Endothelial cell of umbilical vein (primary cell): ENCODE measurements around the gene NTNG1. TPM values are rescaled to one million over a fixed set of nuclear protein-coding genes. Genes with fewer than 3 reads are reported as not detected.

Experiments used
- BruUV-seq: library from RNA; stranded (reverse); fragments of 400-500 nt; replicated peaks from 2 replicates; lab custom pipeline; 2021; lab: Mats Ljungman, UMichigan
- CTCF ChIA-PET: fragments of 300-600, 350-600 bp; sonication (Branson Sonifier 250); formaldehyde crosslinking; loops from one replicate; lab custom pipeline; 2021; ENCODE audit warnings: antibody characterized with exemption, inconsistent platforms; lab: Charles Lee
- POLR2A ChIA-PET: fragments of 300-600, 350-600 bp; sonication (Branson Sonifier 250); formaldehyde crosslinking; loops from one replicate; lab custom pipeline; 2021; ENCODE audit warnings: antibody characterized with exemption, inconsistent platforms; lab: Charles Lee
- DNase-seq: peaks from one replicate; pipeline ENCODE4 v3.0.0-alpha.2; 2011; ENCODE audit warnings: low read depth, low spot score
- FAIRE-seq: peaks from 2 replicates; lab custom pipeline; 2011; peaks lifted over from hg19 to GRCh38; lab: Jason Lieb, UNC
- H2AFZ ChIP-seq: 2 replicates; pipeline ENCODE4 v1.6.0; 2012; ENCODE audit warnings: low read depth, low read length, control low read depth, inconsistent platforms
- H3K27ac ChIP-seq: 2 replicates; pipeline ENCODE4 v1.5.1; 2011; ENCODE audit warnings: low read depth, mild to moderate bottlenecking, control low read depth, low read length, moderate library complexity; ENCODE audit not compliant: insufficient read depth
- H3K27me3 ChIP-seq, 2 experiments: 2 replicates each; pipeline versions ENCODE4 v1.6.0 to v1.6.1; 2011; ENCODE audit warnings: low read length in 2 of 2, mixed read lengths in 1 of 2; ENCODE audit not compliant: control insufficient read depth in 2 of 2, insufficient read depth in 2 of 2
- H3K36me3 ChIP-seq, 2 experiments: 2 replicates in 1 of 2; 3 replicates in 1 of 2; pipeline ENCODE4 v1.5.1; 2011; ENCODE audit warnings: low read length in 2 of 2, mild to moderate bottlenecking in 1 of 2, moderate library complexity in 1 of 2; ENCODE audit not compliant: control insufficient read depth in 2 of 2, insufficient read depth in 2 of 2; ENCODE audit errors: extremely low read depth in 1 of 2
- H3K4me1 ChIP-seq: 3 replicates; pipeline ENCODE4 v1.5.1; 2011; ENCODE audit warnings: mild to moderate bottlenecking, low read length; ENCODE audit not compliant: control insufficient read depth, insufficient read depth; ENCODE audit errors: extremely low read depth
- H3K4me2 ChIP-seq: 2 replicates; pipeline ENCODE4 v1.6.1; 2011; ENCODE audit warnings: low read length, control low read depth, mixed read lengths; ENCODE audit not compliant: insufficient read depth
- H3K4me3 ChIP-seq, 3 experiments: fragments of 200-600 bp in 1 of 3; sonication (generic), shearing (Covaris generic) in 1 of 3; replicated peaks in 1 of 3; 2 replicates each; pipeline ENCODE4 v1.5.1; 2011 to 2016; ENCODE audit warnings: control low read depth in 3 of 3, low read length in 3 of 3, mild to moderate bottlenecking in 2 of 3, inconsistent platforms in 1 of 3, low read depth in 1 of 3, moderate library complexity in 1 of 3; ENCODE audit not compliant: insufficient read depth in 1 of 3
- H3K79me2 ChIP-seq: 2 replicates; pipeline ENCODE4 v1.6.0; 2012; ENCODE audit warnings: low read length, inconsistent platforms; ENCODE audit not compliant: control insufficient read depth, insufficient read depth
- H3K9ac ChIP-seq: replicated peaks from 2 replicates; pipeline ENCODE3; 2011; ENCODE audit warnings: low read length, control low read depth; ENCODE audit not compliant: insufficient read depth; ENCODE audit errors: extremely low read depth
- H3K9me1 ChIP-seq: replicated peaks from 3 replicates; pipeline ENCODE4 v1.6.0; 2011; ENCODE audit warnings: mild to moderate bottlenecking, low read length; ENCODE audit not compliant: control insufficient read depth, insufficient read depth; ENCODE audit errors: extremely low read depth
- H3K9me3 ChIP-seq: replicated peaks from 2 replicates; pipeline ENCODE4 v1.5.1; 2012; ENCODE audit warnings: low read length, inconsistent platforms; ENCODE audit not compliant: control insufficient read depth, insufficient read depth
- H4K20me1 ChIP-seq: replicated peaks from 2 replicates; pipeline ENCODE3; 2011; ENCODE audit warnings: mild to moderate bottlenecking, low read length; ENCODE audit not compliant: control insufficient read depth, insufficient read depth; ENCODE audit errors: extremely low read depth
- FOS ChIP-seq: IDR thresholded peaks from 2 replicates; pipeline ENCODE4 v1.6.1; 2011; ENCODE audit warnings: mild to moderate bottlenecking, low read length, moderate library complexity, borderline replicate concordance; ENCODE audit not compliant: insufficient read depth
- GATA2 ChIP-seq: IDR thresholded peaks from 2 replicates; pipeline ENCODE4 v1.7.0; 2011; ENCODE audit warnings: low read depth, mild to moderate bottlenecking, moderate library complexity, mixed read lengths, low read length; ENCODE audit not compliant: insufficient read length, insufficient read depth
- JUN ChIP-seq: IDR thresholded peaks from 2 replicates; pipeline ENCODE4 v1.6.1; 2011; ENCODE audit warnings: borderline replicate concordance, low read depth; ENCODE audit not compliant: insufficient read length, insufficient read depth
- dilution Hi-C: fragments of 300-500 bp; cut with MboI; formaldehyde crosslinking; loops from one replicate; pipeline ENCODE4 v1.15.0; 2019; ENCODE audit warnings: low sequenced_read_pairs; ENCODE audit not compliant: extremely low pct_ligation_motif_present
- intact Hi-C: fragments of 100-400 bp; cut with micrococcal nuclease; formaldehyde crosslinking; loops from one replicate; pipeline ENCODE4 v1.10.0; 2022
- polyA plus RNA-seq, 4 experiments: library from polyadenylated mRNA; depleted of rRNA in 3 of 4; stranded (reverse) in 3 of 4; unstranded in 1 of 4; fragments of >200 nt; gene quantifications; 2 replicates each; pipeline versions ENCODE4 v1.2.1 to v1.2.3, GENCODE V29; 2011 to 2012; ENCODE audit warnings: missing spikeins in 1 of 4
- total RNA-seq: library from RNA; stranded (reverse); gene quantifications from 2 replicates; pipeline ENCODE4 v1.2.3, GENCODE V29; 2021
- TF ChIP-seq, protein P1 (sequence below): IDR thresholded peaks from 2 replicates; pipeline ENCODE4 v1.6.1; 2011; ENCODE audit not compliant: insufficient read depth, insufficient read length

The NTNG1 gene
- total and polyA plus RNA-seq, 2 donors (not counting 3 experiments of a cell fraction or from before 2014, with no cell fraction given): not detected

DNA sequence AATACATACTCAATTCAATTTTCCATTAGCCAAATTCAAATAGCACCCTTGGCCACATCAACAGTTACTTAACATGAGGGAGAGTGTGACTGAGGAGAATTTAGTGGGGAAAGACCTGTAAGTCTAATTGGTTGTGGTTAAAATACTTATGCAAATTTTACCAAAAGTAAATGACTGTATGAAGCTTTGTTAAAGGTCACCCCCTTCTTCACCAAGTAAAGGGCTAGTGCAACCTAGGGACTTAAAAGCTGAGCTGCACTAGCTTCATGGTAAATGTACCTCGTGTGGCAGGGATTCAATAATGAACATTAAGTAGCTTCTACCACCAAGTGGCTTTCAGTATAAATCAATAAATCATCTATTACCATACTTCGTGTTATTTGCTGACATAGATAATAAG, 372.0 kb downstream of the NTNG1 start:
- H3K9me1 ChIP-seq: no peaks in the 10 kb centered on the region
- no peak overlapping the region for H2AFZ ChIP-seq
- CTCF ChIA-PET: no interaction called here
- no peak overlapping the region for H3K4me3 ChIP-seq
- FAIRE-seq (no peak), DNase-seq (no peak)
- no peak overlapping the region for H3K27ac ChIP-seq
- TF ChIP-seq JUN (no peak), FOS (no peak), GATA2 (no peak)
- TF ChIP-seq, protein P1, sequence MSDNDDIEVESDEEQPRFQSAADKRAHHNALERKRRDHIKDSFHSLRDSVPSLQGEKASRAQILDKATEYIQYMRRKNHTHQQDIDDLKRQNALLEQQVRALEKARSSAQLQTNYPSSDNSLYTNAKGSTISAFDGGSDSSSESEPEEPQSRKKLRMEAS: no peak
- no peaks in the 10 kb centered on the region for H3K79me2 ChIP-seq
- POLR2A ChIA-PET: no interaction called here
- no TSS peak for BruUV-seq
- H4K20me1 ChIP-seq: no peaks in the 10 kb centered on the region
- no peak overlapping the region for H3K9ac ChIP-seq
- no peaks in the 10 kb centered on the region for H3K27me3 ChIP-seq
- no peaks in the 10 kb centered on the region for H3K4me1 ChIP-seq
- H3K4me2 ChIP-seq: no peak overlapping the region
- intact Hi-C loops: no loop called here
- dilution Hi-C loops: no loop called here
- H3K36me3 ChIP-seq: no peaks in the 10 kb centered on the region
- no peaks in the 10 kb centered on the region for H3K9me3 ChIP-seq

DNA sequence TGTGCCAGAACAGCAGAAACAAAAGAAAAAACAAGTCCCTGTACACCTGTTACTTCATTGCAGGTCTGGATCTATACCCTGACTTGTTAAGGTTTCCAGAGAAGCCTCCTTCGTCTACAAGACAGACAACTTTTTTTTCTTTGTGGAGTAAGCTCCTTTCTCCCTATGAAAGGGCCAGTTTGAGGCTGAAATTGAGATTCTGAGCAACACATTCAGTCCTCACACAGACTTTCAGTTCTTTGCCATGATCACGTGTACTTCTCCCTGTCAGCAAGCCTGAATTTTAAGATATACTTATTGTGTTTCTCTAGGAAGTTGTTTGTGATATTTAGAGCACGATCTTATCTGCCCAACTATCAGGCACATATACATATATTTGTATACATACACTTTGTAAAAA, 374.0 kb downstream of the NTNG1 start:
- Histone ChIP-seq H3K9ac (no peak overlapping the region), H3K9me3 (no peaks in the 10 kb centered on the region), H3K27ac (no peak overlapping the region), H3K9me1 (no peaks in the 10 kb centered on the region), H3K4me2 (no peak overlapping the region), H3K79me2 (no peaks in the 10 kb centered on the region), H3K4me1 (no peaks in the 10 kb centered on the region), H3K36me3 (no peaks in the 10 kb centered on the region), H3K27me3 (no peaks in the 10 kb centered on the region), H3K4me3 (no peak overlapping the region), H2AFZ (no peak overlapping the region), H4K20me1 (no peaks in the 10 kb centered on the region)
- CTCF ChIA-PET: no interaction called here
- BruUV-seq: no TSS peak
- no peak for DNase-seq
- FAIRE-seq: no peak
- intact Hi-C loops: no loop called here
- dilution Hi-C loops: no loop called here
- POLR2A ChIA-PET: no interaction called here
- TF ChIP-seq, protein P1: no peak
- TF ChIP-seq FOS (no peak), JUN (no peak)
